Sigmoid colon (tissue), 6 donors: ENCODE measurements around the gene GTF2H2C_2.
"Not testable (repeated sequence)": the region's sequence is repeated elsewhere in the genome, so short reads cannot be mapped to it uniquely, and the experiment has no call there.

Experiments used
- DNase-seq: peaks from one replicate; pipeline ENCODE4 v3.0.0-alpha.2; 2019
- H3K27ac ChIP-seq, 4 donors: fragments of 200-600 bp; sonication (generic); one replicate each; pipeline ENCODE4 v1.5.1; 2016 to 2019; ENCODE audit warnings: mild to moderate bottlenecking in 1 of 4
- H3K27me3 ChIP-seq, 3 donors: fragments of 200-600 bp; sonication (generic); one replicate each; pipeline ENCODE4 v1.5.1; 2019; ENCODE audit warnings: mild to moderate bottlenecking in 1 of 3
- H3K36me3 ChIP-seq, 4 donors: fragments of 200-600 bp; sonication (generic); one replicate each; pipeline ENCODE4 v1.5.1; 2016 to 2019
- H3K4me1 ChIP-seq, 4 donors: fragments of 200-600 bp; sonication (generic); one replicate each; pipeline ENCODE4 v1.5.1; 2017 to 2019
- H3K4me3 ChIP-seq, 4 donors: fragments of 200-600 bp; sonication (generic); one replicate each; pipeline ENCODE4 v1.5.1; 2017 to 2019; ENCODE audit warnings: mild to moderate bottlenecking in 2 of 4, moderate library complexity in 1 of 4
- H3K9me3 ChIP-seq, 4 donors: fragments of 200-600 bp in 3 of 4; sonication (generic) in 3 of 4; one replicate each; pipeline versions ENCODE4 v1.5.1 to v1.6.1; 2013 to 2019
- WGBS, 2 donors: extraction: QIAGEN DNeasy Blood & Tissue Kit; methylation state at CpG; one replicate each; pipeline ENCODE4 v1.1.7; 2013; 5-methylcytosine and 5-hydroxymethylcytosine counted together
- intact Hi-C: fragments of 100-400 bp; cut with DNase I; formaldehyde crosslinking; loops from one replicate; pipeline ENCODE4 v1.15.1; 2023
- donor health status: healthy with polysubstance abuse.
- donor health status: healthy.

The GTF2H2C_2 gene

DNA sequence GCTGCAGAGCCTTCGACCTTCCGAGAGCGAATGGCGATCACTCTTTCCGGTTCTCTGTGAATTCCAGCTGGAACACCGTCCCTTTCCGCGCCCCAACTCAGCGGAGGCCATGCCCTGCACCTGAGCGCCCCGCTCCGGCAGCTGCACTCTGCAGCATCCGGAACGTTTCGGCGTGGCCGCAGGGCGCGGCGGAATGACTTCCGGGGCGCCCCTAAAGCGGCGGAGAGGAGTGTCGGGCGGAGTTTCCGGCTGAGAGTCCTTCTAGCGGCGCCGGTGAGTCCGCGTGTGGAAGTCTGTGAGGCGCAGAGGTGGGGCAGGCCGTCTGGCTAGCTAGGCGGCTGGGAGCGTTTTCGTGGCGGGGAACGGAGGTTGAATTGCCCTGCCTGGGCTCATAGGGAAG is at the start of gene GTF2H2C_2:
Gene GTF2H2C_2 (plus strand): TSS at position 252 of the 400 bp plus-strand sequence.
- intact Hi-C loops, H3K9me3 ChIP-seq: not testable (repeated sequence)
- no CpG with 5 or more reads among the region's 39 CpGs for WGBS, 2 donors

DNA sequence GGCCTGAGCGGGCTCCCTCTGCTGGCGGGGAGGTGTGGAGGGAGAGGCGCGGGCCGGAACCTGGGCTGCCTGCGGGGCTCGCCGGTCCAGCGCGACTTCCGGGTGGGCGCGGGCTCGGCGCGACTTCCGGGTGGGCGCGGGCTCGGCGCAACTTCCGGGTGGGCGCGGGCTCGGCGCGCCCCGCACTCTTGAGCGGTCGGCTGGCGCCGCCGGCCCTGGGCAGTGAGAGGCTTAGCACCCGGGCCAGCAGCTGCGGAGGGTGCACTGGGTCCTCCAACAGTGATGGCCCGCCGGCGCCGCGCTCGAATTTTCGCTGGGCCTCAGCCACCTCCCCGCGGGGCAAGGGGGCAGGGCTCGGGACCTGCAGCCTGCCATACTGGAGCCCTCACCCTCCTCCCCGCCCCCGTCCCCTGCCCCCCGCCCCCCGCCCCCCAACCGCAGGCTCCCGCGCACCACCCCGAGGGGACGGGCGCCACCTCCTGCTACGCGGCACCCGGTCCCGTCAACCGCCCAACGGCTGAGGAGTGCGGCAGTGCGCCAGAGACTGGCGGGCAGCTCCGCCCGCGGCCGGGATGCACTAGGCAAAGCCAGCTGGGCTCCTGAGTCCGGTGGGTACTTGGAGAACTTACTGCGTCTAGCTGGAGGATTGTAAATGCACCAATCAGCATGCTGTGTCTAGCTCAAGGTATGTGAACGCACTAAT is 14.0 kb upstream of the GTF2H2C_2 start:
- DNase-seq, H3K36me3 ChIP-seq, H3K9me3 ChIP-seq, H3K4me1 ChIP-seq, H3K27me3 ChIP-seq, intact Hi-C loops: not testable (repeated sequence)
- Histone ChIP-seq H3K27ac (peak overlapping the region; percentile 67 to 80 (median 73)), H3K4me3 (peak overlapping the region; percentile 40 to 50 (median 44))
- WGBS, 2 donors: 0% methylated on average over 37 to 51 of the region's 71 CpGs

More for the DNA sequence above, at the start of gene GTF2H2C_2:
- H3K27me3 ChIP-seq, H3K4me1 ChIP-seq, H3K27ac ChIP-seq, H3K36me3 ChIP-seq, H3K4me3 ChIP-seq, DNase-seq: not testable (repeated sequence)

DNA sequence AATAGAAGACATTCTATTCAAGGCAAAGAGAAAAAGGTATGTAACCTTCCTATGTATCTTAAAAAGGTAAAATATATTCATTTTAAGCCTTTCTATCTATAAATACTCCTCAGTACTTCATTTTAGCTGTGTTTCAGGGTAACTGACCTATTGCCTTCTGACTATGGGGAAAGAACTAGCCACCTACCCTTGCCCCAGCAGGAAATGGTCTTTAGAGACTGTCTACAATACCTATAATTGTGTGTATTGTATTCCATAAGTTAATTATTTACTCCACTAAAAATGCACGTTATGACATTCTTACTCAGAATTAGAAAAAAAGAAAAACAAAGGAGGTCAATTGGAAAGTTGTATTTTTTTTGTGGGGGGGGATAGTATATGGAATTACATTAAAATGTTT is 6.2 kb downstream of the GTF2H2C_2 start:
- intact Hi-C loops, H3K36me3 ChIP-seq: not testable (repeated sequence)
- no CpG with 5 or more reads among the region's 1 CpG for WGBS, 2 donors

DNA sequence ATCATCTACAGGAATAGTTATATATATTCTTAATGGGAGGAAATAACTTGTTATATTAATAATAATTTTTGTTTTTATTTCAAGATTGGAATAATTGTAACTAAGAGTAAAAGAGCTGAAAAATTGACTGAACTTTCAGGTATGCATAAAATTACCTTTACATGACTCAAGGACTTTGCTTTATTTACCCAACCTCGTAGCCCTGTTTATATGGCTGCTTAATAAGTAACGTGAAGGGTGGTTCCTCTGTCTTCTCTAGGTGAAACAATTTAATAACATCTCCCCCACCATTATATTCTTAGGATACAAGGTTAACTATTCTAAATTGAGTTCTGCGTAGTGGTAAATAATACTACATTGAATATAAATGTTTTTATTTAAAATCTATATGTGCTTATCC is 8.0 kb downstream of the GTF2H2C_2 start:
- H3K27me3 ChIP-seq, H3K36me3 ChIP-seq, DNase-seq, H3K27ac ChIP-seq, intact Hi-C loops, H3K4me3 ChIP-seq, H3K4me1 ChIP-seq, H3K9me3 ChIP-seq: not testable (repeated sequence)
- WGBS, 2 donors: no CpG with 5 or more reads among the region's 3 CpGs

More for the DNA sequence above, 6.2 kb downstream of the GTF2H2C_2 start:
- not testable (repeated sequence) for H3K4me1 ChIP-seq, H3K4me3 ChIP-seq, H3K27ac ChIP-seq, H3K9me3 ChIP-seq, H3K27me3 ChIP-seq, DNase-seq

DNA sequence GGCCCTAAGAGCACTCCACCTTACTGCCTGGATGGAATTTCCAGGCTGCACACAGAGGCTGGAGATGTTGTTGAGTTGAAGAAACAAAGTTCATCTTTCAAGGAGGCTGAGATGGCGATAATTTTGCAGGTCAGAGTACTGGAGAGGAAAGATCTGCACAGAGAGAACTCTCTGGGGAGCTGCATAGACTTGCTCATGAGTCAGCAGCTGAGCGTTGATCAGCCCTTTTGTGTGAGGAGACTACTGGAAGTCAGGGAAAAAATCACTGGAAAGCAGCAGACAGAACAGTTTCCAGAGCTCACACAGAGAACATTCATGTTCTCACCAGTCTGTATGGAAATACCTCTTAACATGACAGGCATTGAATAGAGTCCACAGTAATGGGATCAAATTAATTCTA is 23.4 kb downstream of the GTF2H2C_2 start:
- H3K9me3 ChIP-seq, H3K4me3 ChIP-seq, intact Hi-C loops, H3K36me3 ChIP-seq, H3K4me1 ChIP-seq, H3K27me3 ChIP-seq, DNase-seq, H3K27ac ChIP-seq: not testable (repeated sequence)
- no CpG with 5 or more reads among the region's 2 CpGs for WGBS, 2 donors

DNA sequence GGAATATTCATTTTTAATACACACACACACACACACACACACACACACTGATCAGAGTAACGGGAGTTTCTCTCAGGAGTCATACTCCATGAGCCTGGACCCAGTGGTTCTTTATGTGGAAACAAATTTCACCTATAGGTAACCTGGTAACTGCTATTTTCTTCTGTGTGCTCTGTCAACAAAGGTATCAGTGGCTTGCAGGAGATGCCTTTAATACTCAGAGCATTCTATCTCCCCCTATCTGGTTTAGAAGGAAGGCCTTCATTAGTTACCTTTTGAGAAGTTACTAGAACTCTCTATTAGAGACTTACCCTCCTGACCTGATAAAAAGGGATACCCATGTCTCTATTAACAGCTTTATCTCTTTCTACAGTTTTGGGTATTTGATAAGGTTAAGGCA is 34.4 kb downstream of the GTF2H2C_2 start:
- H3K27me3 ChIP-seq, H3K36me3 ChIP-seq, H3K27ac ChIP-seq, H3K4me3 ChIP-seq, H3K4me1 ChIP-seq, DNase-seq, H3K9me3 ChIP-seq, intact Hi-C loops: not testable (repeated sequence)
- no CpG with 5 or more reads among the region's 1 CpG for WGBS, 2 donors

DNA sequence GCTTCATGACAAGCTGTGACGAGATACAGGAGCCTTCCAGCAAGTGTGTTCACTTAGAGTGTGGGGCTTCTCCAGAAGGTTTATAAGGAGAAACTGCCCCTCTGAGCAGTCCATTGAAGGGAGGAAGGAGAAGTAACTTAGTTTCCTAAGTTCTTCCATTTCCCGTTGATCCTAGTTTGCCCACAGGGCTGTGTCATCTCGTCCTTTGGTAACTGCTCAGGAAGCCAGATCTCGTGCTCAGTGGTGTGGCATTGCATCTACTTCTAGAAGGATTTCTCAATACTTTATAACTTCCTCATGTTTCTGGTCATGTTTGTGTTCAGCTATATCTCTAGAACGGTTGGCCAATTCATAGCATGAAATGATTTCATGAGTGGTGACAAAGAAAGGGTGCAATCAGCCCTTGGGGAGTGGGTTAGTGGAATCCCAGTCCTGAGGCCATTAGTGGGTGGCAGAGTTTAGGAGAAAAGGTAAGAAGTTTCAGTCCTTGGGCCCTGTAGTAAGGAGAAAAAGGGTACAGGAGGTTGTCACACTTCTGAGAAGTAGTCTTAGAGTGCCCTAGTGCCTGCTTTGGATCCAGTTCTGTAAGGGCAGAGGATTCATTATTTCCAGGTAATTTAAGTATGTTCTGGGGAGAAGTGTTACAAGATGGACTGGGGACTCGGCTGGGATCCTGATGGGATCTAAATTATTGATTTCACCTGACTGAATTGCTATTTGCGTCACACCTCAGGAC is 36.2 kb downstream of the GTF2H2C_2 start:
- intact Hi-C loops, H3K27me3 ChIP-seq: not testable (repeated sequence)
- WGBS, 2 donors: no CpG with 5 or more reads among the region's 7 CpGs

DNA sequence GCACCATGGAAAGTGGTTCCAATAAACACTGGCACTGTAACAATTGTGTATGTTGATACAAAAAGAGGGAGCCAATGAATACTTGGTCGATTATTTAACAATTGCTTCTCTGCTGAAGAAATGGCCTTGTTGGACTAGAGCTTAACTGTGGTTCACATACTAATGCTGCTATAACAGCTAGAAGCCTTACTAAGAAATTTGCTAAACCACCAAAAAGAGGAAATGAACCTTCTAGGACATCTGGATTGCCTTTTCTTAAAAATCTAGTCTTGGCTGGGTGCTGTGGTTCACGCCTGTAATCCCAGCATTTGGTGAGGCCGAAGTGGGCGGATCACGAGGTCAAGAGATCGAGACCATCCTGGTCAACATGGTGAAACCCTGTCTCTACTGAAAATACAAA is 41.9 kb downstream of the GTF2H2C_2 start:
- DNase-seq, H3K4me3 ChIP-seq, intact Hi-C loops, H3K36me3 ChIP-seq, H3K9me3 ChIP-seq, H3K4me1 ChIP-seq, H3K27me3 ChIP-seq, H3K27ac ChIP-seq: not testable (repeated sequence)
- WGBS, 2 donors: no CpG with 5 or more reads among the region's 6 CpGs

More for the DNA sequence above, 36.2 kb downstream of the GTF2H2C_2 start:
- H3K36me3 ChIP-seq, DNase-seq, H3K9me3 ChIP-seq, H3K4me3 ChIP-seq, H3K27ac ChIP-seq, H3K4me1 ChIP-seq: not testable (repeated sequence)

DNA sequence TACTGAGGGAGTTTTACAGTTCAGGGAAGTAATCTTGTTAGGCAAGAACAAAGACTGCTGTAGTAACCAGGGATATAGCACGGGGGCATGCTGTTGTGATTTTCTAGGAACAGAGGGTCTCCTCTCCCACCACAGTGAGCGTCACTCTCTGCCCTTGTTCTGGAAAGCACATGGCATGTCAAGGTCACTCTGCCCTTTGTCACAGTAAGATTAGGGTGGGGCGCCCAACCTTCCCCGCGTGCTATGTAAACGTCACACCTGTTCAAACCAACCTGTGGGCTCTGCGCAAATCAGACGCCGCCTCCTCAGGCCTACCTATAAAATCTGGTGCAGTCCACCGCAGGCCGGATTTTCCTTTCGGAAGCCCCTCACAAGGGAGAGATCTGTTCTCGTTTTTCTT is 44.0 kb downstream of the GTF2H2C_2 start:
- H3K27me3 ChIP-seq, H3K9me3 ChIP-seq, intact Hi-C loops, H3K4me3 ChIP-seq, H3K36me3 ChIP-seq, H3K27ac ChIP-seq, H3K4me1 ChIP-seq: not testable (repeated sequence)
- 51 to 82% methylated on average over 7 of the region's 13 CpGs for WGBS, 2 donors
- peak; percentile 18 for DNase-seq

DNA sequence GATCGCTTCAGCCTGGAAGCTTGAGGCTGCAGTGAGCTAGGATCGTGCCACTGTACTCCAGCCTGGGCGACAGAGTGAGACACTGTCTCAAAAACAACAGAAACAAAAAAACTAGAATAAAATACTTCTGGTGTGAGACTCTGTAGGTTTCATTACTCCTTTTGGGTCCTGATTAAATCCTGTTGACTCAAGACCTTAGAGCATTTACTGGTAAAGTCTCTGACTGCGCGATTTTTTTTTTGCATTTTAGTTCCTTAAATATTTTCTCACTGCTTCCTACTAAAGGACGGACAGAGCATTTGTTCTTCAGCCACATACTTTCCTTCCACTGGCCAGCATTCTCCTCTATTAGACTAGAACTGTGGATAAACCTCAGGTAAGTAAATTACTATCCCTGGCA is 46.8 kb downstream of the GTF2H2C_2 start:
- H3K4me1 ChIP-seq, H3K4me3 ChIP-seq, H3K27me3 ChIP-seq, H3K27ac ChIP-seq, intact Hi-C loops, H3K9me3 ChIP-seq, DNase-seq, H3K36me3 ChIP-seq: not testable (repeated sequence)
- no CpG with 5 or more reads among the region's 6 CpGs for WGBS, 2 donors

DNA sequence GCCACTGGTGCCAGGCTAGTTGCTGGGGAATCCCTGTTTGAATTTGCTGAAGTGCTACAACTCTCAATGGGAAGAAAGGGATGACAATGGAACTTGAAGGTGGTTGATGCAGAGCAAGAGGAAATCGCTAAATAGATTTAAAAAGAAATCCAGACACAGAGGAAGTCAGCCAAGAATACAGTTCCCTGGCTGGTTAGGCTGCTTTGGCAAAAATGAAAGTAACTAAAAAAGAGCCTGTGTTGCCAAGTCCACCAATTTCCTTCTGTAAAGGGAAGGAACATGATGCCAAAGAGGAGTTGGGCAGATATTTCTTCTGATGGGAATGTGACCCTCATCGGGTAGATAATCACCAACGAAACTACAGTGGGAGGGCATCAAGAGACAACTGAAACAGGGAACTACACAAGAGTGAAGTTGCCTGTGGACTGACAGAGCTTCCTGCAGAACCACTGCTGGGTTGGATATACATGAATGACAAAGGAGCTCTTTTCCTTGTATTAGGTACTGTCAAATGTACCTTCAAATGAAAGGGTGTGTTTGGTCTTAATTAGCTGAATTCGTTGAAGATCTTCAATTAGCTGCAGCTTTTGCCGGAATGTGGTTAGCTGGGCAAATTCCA is 49.0 kb downstream of the GTF2H2C_2 start:
- H3K36me3 ChIP-seq, H3K4me1 ChIP-seq, H3K27me3 ChIP-seq, H3K27ac ChIP-seq, H3K4me3 ChIP-seq, H3K9me3 ChIP-seq, intact Hi-C loops, DNase-seq: not testable (repeated sequence)
- WGBS, 2 donors: no CpG with 5 or more reads among the region's 5 CpGs

DNA sequence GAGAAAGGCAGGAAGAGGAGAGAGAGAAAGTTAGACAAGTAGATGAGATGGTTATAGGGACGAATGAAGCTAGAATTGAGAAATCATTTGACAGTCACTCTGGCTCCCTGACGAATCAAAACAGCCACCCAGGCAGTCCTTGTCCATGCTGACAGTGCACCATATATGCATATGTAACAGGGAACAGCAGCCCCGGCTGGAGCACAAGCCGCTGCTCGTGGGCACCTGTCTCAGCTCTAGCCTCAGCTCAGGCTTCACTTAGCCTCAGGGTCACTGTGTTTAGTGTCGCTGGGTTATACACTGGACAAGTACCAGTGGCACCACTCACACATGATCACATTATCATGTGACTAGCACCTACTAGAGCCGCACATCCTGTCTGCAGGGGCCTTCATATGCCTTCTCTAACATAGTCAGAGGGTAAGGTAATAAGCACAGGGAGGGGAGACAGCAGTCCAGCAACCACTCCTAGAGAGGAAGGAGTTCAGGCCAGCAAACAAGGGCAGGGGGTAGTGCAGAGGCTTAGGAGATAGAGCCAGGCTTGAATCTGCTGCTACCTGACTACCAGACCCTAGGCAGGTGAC is 54.9 kb downstream of the GTF2H2C_2 start:
- H3K36me3 ChIP-seq, H3K27me3 ChIP-seq, intact Hi-C loops, H3K4me1 ChIP-seq, H3K27ac ChIP-seq, DNase-seq, H3K4me3 ChIP-seq, H3K9me3 ChIP-seq: not testable (repeated sequence)
- WGBS, 2 donors: no CpG with 5 or more reads among the region's 7 CpGs
